RKO (cell line): ENCODE measurements around the gene STX11.

Experiments used
- DNase-seq: peaks from one replicate; pipeline ENCODE4 v3.0.0-alpha.2; 2016; ENCODE audit warnings: low spot score

STX11 gene

GRCh38 chr6:144143106-144143505, 7.2 kb upstream of the STX11 start:
- DNase-seq = no peak

DNA sequence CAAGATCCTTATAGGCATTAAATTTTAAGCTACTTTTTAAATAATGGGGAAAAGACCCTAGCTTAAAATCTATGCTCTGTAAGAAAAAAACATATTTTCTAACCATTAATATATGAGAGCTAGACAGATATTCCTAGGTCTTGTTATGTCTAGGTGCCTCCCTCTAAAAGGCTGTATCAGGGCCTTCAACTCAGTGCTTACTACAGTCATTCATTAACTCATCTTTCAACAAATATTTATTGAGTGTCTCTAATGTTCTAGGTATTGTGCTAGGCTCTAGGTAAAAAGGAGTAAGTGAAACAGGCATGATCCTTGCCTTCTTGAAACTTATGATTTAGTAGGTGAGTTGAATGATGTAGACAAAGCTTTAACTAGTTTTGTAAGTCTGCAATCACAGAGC, 6.4 kb upstream of the STX11 start:
- no peak for DNase-seq

- DNase-seq = no peak
These were observed 5.3 kb upstream of the STX11 start for GRCh38 chr6:144144996-144145395.

GRCh38 chr6:144145541-144145940, 4.8 kb upstream of the STX11 start:
- DNase-seq = no peak

GRCh38 chr6:144148886-144149285, 1.4 kb upstream of the STX11 start:
- no peak for DNase-seq

- DNase-seq = no peak
These were observed 791 bp upstream of the STX11 start for GRCh38 chr6:144149558-144149893.

- peak; percentile 28 for DNase-seq
These were observed 667 bp downstream of the STX11 start for GRCh38 chr6:144150710-144151657.

GRCh38 chr6:144152334-144152900, 2.1 kb downstream of the STX11 start:
- no peak for DNase-seq

GRCh38 chr6:144153260-144153659, 2.9 kb downstream of the STX11 start:
- DNase-seq = no peak

- DNase-seq = no peak
These were observed 3.7 kb downstream of the STX11 start for GRCh38 chr6:144153971-144154370.

- DNase-seq = no peak
These were observed 5.2 kb downstream of the STX11 start for GRCh38 chr6:144155529-144155928.

GRCh38 chr6:144156338-144156737, 6.0 kb downstream of the STX11 start:
- DNase-seq = no peak

- DNase-seq = no peak
These were observed 6.7 kb downstream of the STX11 start for GRCh38 chr6:144156991-144157390.

DNA sequence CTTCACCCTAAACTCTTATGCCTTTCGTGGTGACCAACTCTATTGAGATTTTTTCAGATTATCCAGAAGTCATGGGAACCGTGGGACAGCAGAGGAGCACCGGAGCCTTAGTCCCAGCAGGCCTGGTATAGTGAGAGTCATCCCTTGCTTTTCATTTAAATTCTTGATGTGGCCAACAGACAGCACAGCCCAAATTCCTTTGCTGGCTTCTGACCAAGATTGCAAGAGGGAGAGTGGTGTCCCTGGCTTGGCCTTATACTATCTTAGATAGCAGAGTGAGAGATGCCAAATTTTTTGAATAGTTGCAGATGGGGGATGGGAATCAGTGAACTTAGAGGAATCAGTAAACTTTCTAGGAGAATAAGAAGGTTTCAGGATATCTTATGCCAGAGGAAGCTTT, 7.8 kb downstream of the STX11 start:
- DNase-seq = no peak

DNA sequence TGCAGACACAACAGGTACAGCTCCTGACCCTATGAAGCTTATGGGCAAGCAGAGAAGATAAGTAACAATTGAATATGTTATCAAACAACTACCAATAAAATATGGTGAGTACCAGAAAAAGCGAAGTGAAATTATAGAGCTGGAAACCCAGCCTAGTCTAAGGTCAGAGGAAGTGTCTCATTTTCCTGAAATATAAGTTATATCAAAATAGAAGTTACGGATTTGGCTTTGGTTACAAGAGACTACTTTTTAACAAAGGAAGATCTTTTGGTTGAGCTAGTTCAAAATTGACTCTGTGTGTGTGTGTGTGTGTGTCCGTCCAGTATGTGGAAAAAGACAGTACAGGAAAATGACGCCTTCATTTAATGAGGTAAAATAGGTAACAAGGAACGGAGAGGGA, 8.9 kb downstream of the STX11 start:
- no peak for DNase-seq

DNA sequence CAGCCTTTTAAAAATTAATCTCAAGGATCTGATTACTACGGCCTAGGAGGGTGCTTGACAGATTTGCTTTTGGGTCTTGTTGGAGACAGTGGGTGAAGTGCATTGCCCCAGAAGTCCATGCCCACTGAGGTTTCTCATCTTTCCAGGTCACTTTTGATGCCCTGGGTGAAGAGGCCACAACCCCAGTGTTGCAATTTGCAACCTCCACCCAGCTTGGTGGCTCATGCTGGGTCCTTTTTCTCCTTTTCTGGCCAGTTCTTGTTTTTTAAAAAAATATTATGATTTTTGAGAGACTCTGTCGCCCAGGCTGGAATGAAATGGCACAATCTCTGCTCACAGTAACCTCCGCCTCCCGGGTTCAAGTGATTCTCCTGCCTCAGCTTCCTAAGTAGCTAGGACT, 9.4 kb downstream of the STX11 start:
- no peak for DNase-seq

DNA sequence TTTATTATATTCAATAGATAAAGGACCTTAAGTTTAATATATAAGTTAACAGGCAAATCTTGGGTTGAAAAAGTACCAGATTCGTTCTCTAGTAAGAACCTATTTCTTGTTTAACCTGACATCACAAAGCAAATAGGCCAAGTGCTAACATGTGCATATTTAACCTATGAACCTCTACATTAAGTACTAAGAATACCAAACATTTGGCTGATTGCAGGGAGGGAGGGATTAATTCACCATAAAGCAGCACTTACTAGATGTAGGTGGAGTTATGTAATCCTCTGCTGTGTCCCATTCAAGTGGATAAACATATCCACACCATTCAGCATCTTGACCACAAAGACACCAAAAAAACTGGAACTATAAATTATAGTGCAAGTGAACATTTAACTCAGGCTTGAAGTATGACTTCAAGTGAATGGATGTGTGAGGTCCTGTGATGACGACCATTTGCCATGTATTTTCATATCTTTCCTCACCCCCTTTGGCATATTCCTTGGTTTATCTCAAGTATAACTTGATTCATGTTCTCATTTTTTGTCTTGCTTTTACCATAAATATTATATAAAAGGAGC, 10.2 kb downstream of the STX11 start:
- DNase-seq = no peak

GRCh38 chr6:144161975-144162374, 11.7 kb downstream of the STX11 start:
- no peak for DNase-seq

GRCh38 chr6:144162977-144163376, 12.7 kb downstream of the STX11 start:
- no peak for DNase-seq

GRCh38 chr6:144165784-144166183, 15.5 kb downstream of the STX11 start:
- no peak for DNase-seq

DNA sequence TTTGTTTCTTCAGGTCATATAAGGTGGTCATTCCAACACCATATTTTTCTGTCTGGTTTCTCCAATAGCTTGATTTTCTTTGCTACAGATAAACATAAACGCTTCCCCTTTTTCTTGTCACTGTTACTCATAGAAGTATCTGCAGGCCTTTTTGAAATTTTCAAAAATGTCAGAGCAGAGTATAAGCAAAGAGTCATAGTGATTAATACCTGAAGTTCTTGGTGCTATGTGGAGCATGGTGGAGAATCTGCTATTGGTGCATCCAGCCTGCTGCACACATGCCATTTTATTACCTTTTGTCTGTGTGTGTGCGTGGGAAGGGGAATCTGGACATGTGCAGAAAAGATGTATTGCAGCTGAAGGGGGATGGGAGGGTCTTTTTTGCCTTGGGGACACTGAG, 19.7 kb downstream of the STX11 start:
- DNase-seq = no peak

DNA sequence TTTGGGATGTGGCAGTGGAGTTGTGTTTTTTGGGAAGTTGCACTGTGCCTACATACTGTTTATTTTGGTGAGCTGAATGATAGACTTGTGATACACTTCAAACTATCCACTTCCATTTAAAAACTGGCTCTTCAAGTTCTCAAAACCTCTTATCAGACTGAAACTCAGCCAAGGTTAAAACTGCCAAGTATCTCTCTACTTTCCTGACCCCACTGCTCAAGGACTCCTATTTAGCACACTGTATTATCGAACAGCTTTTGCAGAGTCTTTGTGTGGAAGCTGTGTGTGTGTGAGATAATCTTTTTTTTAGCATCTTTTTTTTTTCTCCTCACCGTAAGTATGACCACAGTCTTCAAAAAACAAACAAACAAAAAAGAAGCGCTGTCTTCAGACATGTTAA, 21.1 kb downstream of the STX11 start:
- DNase-seq = no peak

- no peak for DNase-seq
These were observed 23.7 kb downstream of the STX11 start for GRCh38 chr6:144174006-144174405.
